IMR-90 (cell line): Measurements from ENCODE around the gene DNAH9. TPM values are rescaled to one million over a fixed set of nuclear protein-coding genes. Genes with fewer than 3 reads are reported as not detected.

Source experiments
- ATAC-seq: fragments of 200-7000 bp; cut with Tn5 transposase; 2 replicates; pipeline ENCODE4 v1.9.1; 2020; ENCODE audit warnings: low read depth, mild to moderate bottlenecking, moderate library complexity
- BruUV-seq: library from RNA; stranded (reverse); fragments of 400-500 nt; replicated peaks from 2 replicates; lab custom pipeline; 2021; lab: Mats Ljungman, UMichigan
- CTCF ChIA-PET: fragments of 300-600 bp; formaldehyde crosslinking; extraction: SDS; loops from one replicate; lab custom pipeline; 2021; ENCODE audit warnings: antibody characterized with exemption; lab: Yijun Ruan, JAX
- POLR2A ChIA-PET: fragments of 300-600 bp; sonication (Branson Sonifier 250); formaldehyde crosslinking; loops from one replicate; lab custom pipeline; 2022; ENCODE audit warnings: antibody characterized with exemption; ENCODE audit not compliant: unreplicated experiment; lab: Charles Lee
- DNase-seq: peaks from one replicate; pipeline ENCODE4 v3.0.0; 2013
- H2AFZ ChIP-seq: replicated peaks from 2 replicates; pipeline ENCODE3; 2013; ENCODE audit warnings: low read length, mild to moderate bottlenecking; ENCODE audit not compliant: poor library complexity
- H2AK5ac ChIP-seq: 2 replicates; pipeline ENCODE4 v1.6.1; 2013; ENCODE audit warnings: low read depth, low read length, inconsistent platforms
- H2AK9ac ChIP-seq: replicated peaks from 2 replicates; pipeline ENCODE3; 2013; ENCODE audit warnings: mild to moderate bottlenecking, low read depth, low read length, moderate library complexity; ENCODE audit not compliant: poor library complexity
- H2BK120ac ChIP-seq: 2 replicates; pipeline ENCODE4 v1.6.1; 2013; ENCODE audit warnings: low read depth, low read length, inconsistent platforms
- H2BK15ac ChIP-seq: 3 replicates; pipeline ENCODE4 v1.6.1; 2013; ENCODE audit warnings: low read depth, low read length, inconsistent platforms
- H2BK20ac ChIP-seq: 2 replicates; pipeline ENCODE4 v1.6.1; 2013; ENCODE audit warnings: low read depth, mild to moderate bottlenecking, inconsistent platforms, low read length, moderate library complexity
- H2BK5ac ChIP-seq: 2 replicates; pipeline ENCODE4 v1.6.1; 2013; ENCODE audit warnings: mild to moderate bottlenecking, low read depth, low read length, inconsistent platforms; ENCODE audit not compliant: poor library complexity, severe bottlenecking
- H3K14ac ChIP-seq: replicated peaks from 2 replicates; pipeline ENCODE4 v1.6.1; 2013; ENCODE audit warnings: low read depth, low read length, inconsistent platforms
- H3K18ac ChIP-seq: 2 replicates; pipeline ENCODE4 v1.6.1; 2013; ENCODE audit warnings: low read depth, low read length, control low read depth
- H3K23ac ChIP-seq: 2 replicates; pipeline ENCODE4 v1.6.1; 2013; ENCODE audit warnings: low read depth, low read length, inconsistent platforms
- H3K27ac ChIP-seq: 2 replicates; pipeline ENCODE4 v1.5.1; 2013; ENCODE audit warnings: mild to moderate bottlenecking, control low read depth, low read length; ENCODE audit not compliant: insufficient read depth
- H3K27me3 ChIP-seq: 2 replicates; pipeline ENCODE4 v1.6.1; 2013; ENCODE audit warnings: low read length; ENCODE audit not compliant: control insufficient read depth, insufficient read depth
- H3K36me3 ChIP-seq: 2 replicates; pipeline ENCODE4 v1.6.1; 2013; ENCODE audit warnings: low read length, mixed read lengths; ENCODE audit not compliant: control insufficient read depth, insufficient read depth
- H3K4ac ChIP-seq: 2 replicates; pipeline ENCODE4 v1.6.1; 2013; ENCODE audit warnings: low read depth, low read length, inconsistent platforms
- H3K4me1 ChIP-seq: 2 replicates; pipeline ENCODE4 v1.6.1; 2013; ENCODE audit warnings: low read length, mixed read lengths; ENCODE audit not compliant: control insufficient read depth, insufficient read depth
- H3K4me2 ChIP-seq: 2 replicates; pipeline ENCODE4 v1.6.1; 2013; ENCODE audit warnings: low read depth, mild to moderate bottlenecking, control low read depth, low read length, moderate library complexity
- H3K4me3 ChIP-seq: 2 replicates; pipeline ENCODE4 v1.5.1; 2013; ENCODE audit warnings: low read depth, mild to moderate bottlenecking, control low read depth, low read length, moderate library complexity; ENCODE audit not compliant: insufficient read depth
- H3K56ac ChIP-seq: 2 replicates; pipeline ENCODE4 v1.6.1; 2013; ENCODE audit warnings: low read length, inconsistent platforms; ENCODE audit not compliant: insufficient read depth; ENCODE audit errors: extremely low read depth
- H3K79me1 ChIP-seq, 2 experiments: 2 replicates each; pipeline ENCODE4 v1.6.1; 2013; ENCODE audit warnings: low read length in 2 of 2, inconsistent platforms in 1 of 2, low read depth in 1 of 2
- H3K9ac ChIP-seq: 2 replicates; pipeline ENCODE4 v1.6.1; 2013; ENCODE audit warnings: low read depth, low read length, control low read depth
- H3K9me1 ChIP-seq: 2 replicates; pipeline ENCODE4 v1.6.1; 2013; ENCODE audit warnings: low read length, inconsistent platforms; ENCODE audit not compliant: insufficient read depth
- H3K9me3 ChIP-seq: 2 replicates; pipeline ENCODE4 v1.6.1; 2013; ENCODE audit warnings: low read length; ENCODE audit not compliant: control insufficient read depth, insufficient read depth
- H4K20me1 ChIP-seq: 2 replicates; pipeline ENCODE4 v1.6.1; 2013; ENCODE audit warnings: low read length, inconsistent platforms; ENCODE audit not compliant: insufficient read depth
- H4K5ac ChIP-seq: 2 replicates; pipeline ENCODE4 v1.6.1; 2013; ENCODE audit warnings: mild to moderate bottlenecking, low read depth, low read length, control low read depth
- H4K8ac ChIP-seq, 2 experiments: 2 replicates each; pipeline ENCODE4 v1.6.1; 2013; ENCODE audit warnings: low read depth in 2 of 2, low read length in 2 of 2, control low read depth in 1 of 2, inconsistent platforms in 1 of 2
- H4K91ac ChIP-seq: 2 replicates; pipeline ENCODE4 v1.6.1; 2013; ENCODE audit warnings: low read depth, low read length, inconsistent platforms; ENCODE audit not compliant: insufficient read depth
- BHLHE40 ChIP-seq: fragments of 150-350 bp; IDR thresholded peaks from 2 replicates; pipeline ENCODE4 v1.6.1; 2016; ENCODE audit warnings: mild to moderate bottlenecking, low read depth, low read length
- MAFK ChIP-seq: IDR thresholded peaks from 2 replicates; pipeline ENCODE4 v1.6.1; 2012; ENCODE audit warnings: low read depth, low read length, improper control_type of control experiment
- MAZ ChIP-seq: IDR thresholded peaks from 2 replicates; pipeline ENCODE4 v1.6.1; 2012; ENCODE audit warnings: low read depth, mild to moderate bottlenecking, low read length, improper control_type of control experiment, moderate library complexity, borderline replicate concordance
- whole genome bisulfite sequencing, 2 experiments: methylation state at CpG; one replicate each; pipeline versions ENCODE4 v1.1.5 to v1.1.7; 2013; ENCODE audit warnings: missing lambda C conversion rate in 2 of 2; ENCODE audit not compliant: insufficient read length in 1 of 2; ENCODE audit errors: extremely low coverage in 2 of 2; 5-methylcytosine and 5-hydroxymethylcytosine counted together
- dilution Hi-C: fragments of 300-500 bp; cut with HindIII; formaldehyde crosslinking; loops from one replicate; pipeline ENCODE4 v1.14.3; 2018; ENCODE audit warnings: low sequenced_read_pairs; ENCODE audit not compliant: unreplicated experiment
- in situ Hi-C: fragments of 300-500 bp; cut with MboI; formaldehyde crosslinking; loops from 3 replicates; pipeline ENCODE4 v1.14.3; 2019; ENCODE audit warnings: low sequenced_read_pairs, inconsistent platforms, mixed read lengths
- intact Hi-C: fragments of 100-400 bp; cut with micrococcal nuclease; formaldehyde crosslinking; loops from 2 replicates; pipeline ENCODE4 v1.10.0; 2022
- polyA plus RNA-seq, 3 experiments: library from polyadenylated mRNA; depleted of rRNA; stranded (reverse); fragments of >200 nt; gene quantifications; 2 replicates each; pipeline ENCODE4 v1.2.3, GENCODE V29; 2012; ENCODE audit warnings: low replicate concordance in 1 of 3
- total RNA-seq: library from RNA; depleted of rRNA; stranded (reverse); fragments of >200 nt; gene quantifications from 2 replicates; pipeline ENCODE4 v1.2.3, GENCODE V29; 2012
- TF ChIP-seq, protein P1 (sequence below): conservative IDR thresholded peaks from 2 replicates; pipeline ENCODE4 v1.5.1; 2012; ENCODE audit warnings: mild to moderate bottlenecking, low read depth, low read length, improper control_type of control experiment
- TF ChIP-seq, protein P2 (sequence below): fragments of 150-350 bp; IDR thresholded peaks from 2 replicates; pipeline ENCODE4 v1.6.1; 2017; ENCODE audit warnings: mild to moderate bottlenecking, antibody characterized with exemption, low read length, low read depth

DNAH9 gene
- total and polyA plus RNA-seq, 2 of the 4 experiments (the other 2 are of a cell fraction), result not detected

DNA sequence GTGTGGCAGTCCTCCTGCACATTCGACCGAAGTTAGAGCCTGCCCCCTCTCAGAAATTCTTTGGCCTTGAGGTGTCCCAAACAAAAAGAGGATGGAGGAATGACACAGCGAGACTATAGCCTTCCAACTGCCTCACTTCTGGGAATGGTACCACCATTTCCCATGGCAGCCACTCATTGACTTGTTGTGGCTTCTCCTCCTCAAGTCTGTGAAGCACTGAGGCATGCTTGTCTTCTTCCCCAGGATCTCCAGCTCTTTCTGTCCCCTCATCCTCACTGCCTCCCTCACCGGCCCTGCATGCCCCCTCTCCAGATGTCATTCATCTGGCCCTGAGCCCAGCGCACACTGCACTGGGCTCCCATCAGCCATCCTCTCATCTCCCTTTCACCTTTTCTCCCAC, 43.7 kb upstream of the DNAH9 start:
- no peak overlapping the region for H3K4ac ChIP-seq
- no peak overlapping the region for H2AK9ac ChIP-seq
- no peaks in the 10 kb centered on the region for H3K79me1 ChIP-seq
- intact Hi-C loops, result no loop called here
- H3K4me3 ChIP-seq, result no peak overlapping the region
- no peaks in the 10 kb centered on the region for H3K27me3 ChIP-seq
- H3K56ac ChIP-seq, result no peak overlapping the region
- POLR2A ChIA-PET, result no interaction called here
- H3K4me2 ChIP-seq, result no peak overlapping the region
- no TSS peak for BruUV-seq
- H3K4me1 ChIP-seq, result no peaks in the 10 kb centered on the region
- H4K8ac ChIP-seq, result no peak overlapping the region
- no peak overlapping the region for H2BK15ac ChIP-seq
- H2AK5ac ChIP-seq, result no peak overlapping the region
- no peak overlapping the region for H3K18ac ChIP-seq
- H4K5ac ChIP-seq, result no peak overlapping the region
- no peaks in the 10 kb centered on the region for H4K20me1 ChIP-seq
- H3K23ac ChIP-seq, result no peak overlapping the region
- H3K9me1 ChIP-seq, result no peaks in the 10 kb centered on the region
- no peak overlapping the region for H2BK120ac ChIP-seq
- no peak overlapping the region for H3K27ac ChIP-seq
- dilution Hi-C loops, result no loop called here
- CTCF ChIA-PET, result no interaction called here
- H3K36me3 ChIP-seq, result no peaks in the 10 kb centered on the region
- no peak overlapping the region for H4K91ac ChIP-seq
- H3K14ac ChIP-seq, result no peak overlapping the region
- H3K9ac ChIP-seq, result no peak overlapping the region
- peaks cover 57% of the 10 kb centered on the region for H3K9me3 ChIP-seq
- TF ChIP-seq MAFK, result no peak
- TF ChIP-seq, protein P1, sequence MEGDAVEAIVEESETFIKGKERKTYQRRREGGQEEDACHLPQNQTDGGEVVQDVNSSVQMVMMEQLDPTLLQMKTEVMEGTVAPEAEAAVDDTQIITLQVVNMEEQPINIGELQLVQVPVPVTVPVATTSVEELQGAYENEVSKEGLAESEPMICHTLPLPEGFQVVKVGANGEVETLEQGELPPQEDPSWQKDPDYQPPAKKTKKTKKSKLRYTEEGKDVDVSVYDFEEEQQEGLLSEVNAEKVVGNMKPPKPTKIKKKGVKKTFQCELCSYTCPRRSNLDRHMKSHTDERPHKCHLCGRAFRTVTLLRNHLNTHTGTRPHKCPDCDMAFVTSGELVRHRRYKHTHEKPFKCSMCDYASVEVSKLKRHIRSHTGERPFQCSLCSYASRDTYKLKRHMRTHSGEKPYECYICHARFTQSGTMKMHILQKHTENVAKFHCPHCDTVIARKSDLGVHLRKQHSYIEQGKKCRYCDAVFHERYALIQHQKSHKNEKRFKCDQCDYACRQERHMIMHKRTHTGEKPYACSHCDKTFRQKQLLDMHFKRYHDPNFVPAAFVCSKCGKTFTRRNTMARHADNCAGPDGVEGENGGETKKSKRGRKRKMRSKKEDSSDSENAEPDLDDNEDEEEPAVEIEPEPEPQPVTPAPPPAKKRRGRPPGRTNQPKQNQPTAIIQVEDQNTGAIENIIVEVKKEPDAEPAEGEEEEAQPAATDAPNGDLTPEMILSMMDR, result no peak
- TF ChIP-seq, protein P2, sequence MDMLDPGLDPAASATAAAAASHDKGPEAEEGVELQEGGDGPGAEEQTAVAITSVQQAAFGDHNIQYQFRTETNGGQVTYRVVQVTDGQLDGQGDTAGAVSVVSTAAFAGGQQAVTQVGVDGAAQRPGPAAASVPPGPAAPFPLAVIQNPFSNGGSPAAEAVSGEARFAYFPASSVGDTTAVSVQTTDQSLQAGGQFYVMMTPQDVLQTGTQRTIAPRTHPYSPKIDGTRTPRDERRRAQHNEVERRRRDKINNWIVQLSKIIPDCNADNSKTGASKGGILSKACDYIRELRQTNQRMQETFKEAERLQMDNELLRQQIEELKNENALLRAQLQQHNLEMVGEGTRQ, result no peak
- TF ChIP-seq MAZ, result no peak
- TF ChIP-seq BHLHE40, result no peak
- no peak overlapping the region for H2AFZ ChIP-seq
- 13% methylated on average over 1 of the region's 5 CpGs; no CpG with 5 or more reads in 1 of the 2 experiments for WGBS, 2 experiments
- no peak overlapping the region for H2BK5ac ChIP-seq
- no peak for ATAC-seq
- in situ Hi-C loops, result no loop called here
- no peak overlapping the region for H2BK20ac ChIP-seq
- no peak for DNase-seq
